Metanephros (tissue), 1 donor: ENCODE results near the gene SDSL. TPM values are rescaled to one million over a fixed set of nuclear protein-coding genes. Genes with fewer than 3 reads are reported as not detected.

ENCODE experiments used
- total RNA-seq: library from RNA; depleted of rRNA; stranded (reverse); fragments of >200 nt; gene quantifications from one replicate; pipeline ENCODE4 v1.2.3, GENCODE V29; 2014

Gene SDSL
- total RNA-seq, result 8.3 TPM

GRCh38 chr12:113422030-113422885 lies at the start of gene SDSL:
SDSL (plus strand) TSS chr12:113422380; CDS start chr12:113427983, 5,603 bp downstream.

GRCh38 chr12:113403435-113404415 lies 18.5 kb upstream of the SDSL start, which contains the start of gene SDS:
SDS (minus strand) TSS chr12:113403887; CDS start chr12:113399708, 4,179 bp downstream.

GRCh38 chr12:113471619-113472171 lies 49.5 kb downstream of the SDSL start, which contains the start of gene LHX5:
LHX5 (minus strand) TSS chr12:113471871; CDS start chr12:113471498, 373 bp downstream.

Other genes with a start within 250 kb of the SDSL start
- 45.1 TPM for gene DDX54, start 236.9 kb upstream of the SDSL start, total RNA-seq
- 12.8 TPM for gene RITA1, start 236.7 kb upstream of the SDSL start, total RNA-seq
- gene TPCN1, start 200.9 kb upstream of the SDSL start, total RNA-seq, result 47.5 TPM
- 20.8 TPM for gene SLC8B1, start 87.3 kb upstream of the SDSL start, total RNA-seq
- 18.1 TPM for gene PLBD2, start 63.8 kb upstream of the SDSL start, total RNA-seq
- gene SDS, start 18.5 kb upstream of the SDSL start, total RNA-seq, result not detected
- not detected for gene LHX5, start 49.5 kb downstream of the SDSL start, total RNA-seq